HG03196 (cell line): Measurements from ENCODE around the gene ARRDC1.
"Not testable (repeated sequence)": the region's sequence is repeated elsewhere in the genome, so short reads cannot be mapped to it uniquely, and the experiment has no call there.

Source experiments
- ATAC-seq: cut with Tn5 transposase; IDR thresholded peaks from one replicate; pipeline ENCODE4 v1.9.1; 2021; ENCODE audit not compliant: unreplicated experiment

The ARRDC1 gene

GRCh38 chr9:137605121-137606004 is at the start of gene ARRDC1:
Gene ARRDC1, plus strand, starts transcription at chr9:137605686. Its CDS starts 32 bp downstream, at chr9:137605718.
- ATAC-seq, result peak; percentile 66

GRCh38 chr9:137556069-137556838 is 49.2 kb upstream of the ARRDC1 start:
- no peak for ATAC-seq

GRCh38 chr9:137558127-137558526 is 47.4 kb upstream of the ARRDC1 start:
- no peak for ATAC-seq

DNA sequence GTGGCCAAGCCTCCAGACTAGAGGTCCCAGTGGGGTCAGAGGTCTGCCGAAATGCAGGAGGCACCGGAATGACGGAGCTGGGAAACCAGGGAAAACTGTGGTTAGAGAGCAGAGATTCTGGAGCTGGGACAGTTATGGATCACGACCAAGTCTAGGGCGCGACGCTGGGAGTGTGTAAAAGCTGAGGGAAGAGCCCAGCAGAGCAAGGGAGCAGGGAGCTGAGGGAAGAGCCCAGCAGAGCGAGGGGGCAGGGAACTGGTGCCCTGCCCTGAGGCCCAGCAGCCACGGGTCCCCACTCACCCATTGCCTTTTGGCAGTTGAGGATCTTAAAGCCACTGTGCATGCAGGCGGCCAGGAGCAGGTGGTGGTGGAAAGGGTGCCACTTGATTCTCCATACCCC is 41.4 kb upstream of the ARRDC1 start:
- ATAC-seq, result no peak

DNA sequence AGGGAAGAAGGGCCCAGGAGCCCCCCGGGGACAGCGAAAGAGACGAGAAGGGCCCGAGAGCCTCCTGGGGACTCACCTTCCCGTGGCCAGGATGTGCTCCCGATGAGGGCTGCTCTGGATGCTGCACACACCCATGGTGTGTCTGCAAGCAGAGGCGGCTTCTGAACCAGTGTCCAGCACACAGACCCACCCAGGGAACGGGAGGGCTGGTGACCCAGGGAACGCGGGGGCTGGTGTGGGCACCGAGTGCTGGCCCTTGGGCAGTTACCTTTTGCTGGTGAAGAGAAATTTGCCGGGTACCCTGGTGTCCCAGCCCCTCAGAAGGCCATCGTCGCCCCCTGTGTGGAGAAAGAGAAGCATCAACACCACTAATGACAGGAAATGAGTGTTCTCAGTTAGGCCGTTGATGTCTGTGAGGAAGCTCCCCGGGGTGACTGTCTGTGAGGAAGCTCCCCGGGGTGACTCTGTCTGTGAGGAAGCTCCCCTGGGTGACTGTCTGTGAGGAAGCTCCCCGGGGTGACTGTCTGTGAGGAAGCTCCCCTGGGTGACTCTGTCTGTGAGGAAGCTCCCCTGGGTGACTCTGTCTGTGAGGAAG is 40.6 kb upstream of the ARRDC1 start:
- no peak for ATAC-seq

- not testable (repeated sequence) for ATAC-seq
Observed at GRCh38 chr9:137568445-137568844, 37.0 kb upstream of the ARRDC1 start.

DNA sequence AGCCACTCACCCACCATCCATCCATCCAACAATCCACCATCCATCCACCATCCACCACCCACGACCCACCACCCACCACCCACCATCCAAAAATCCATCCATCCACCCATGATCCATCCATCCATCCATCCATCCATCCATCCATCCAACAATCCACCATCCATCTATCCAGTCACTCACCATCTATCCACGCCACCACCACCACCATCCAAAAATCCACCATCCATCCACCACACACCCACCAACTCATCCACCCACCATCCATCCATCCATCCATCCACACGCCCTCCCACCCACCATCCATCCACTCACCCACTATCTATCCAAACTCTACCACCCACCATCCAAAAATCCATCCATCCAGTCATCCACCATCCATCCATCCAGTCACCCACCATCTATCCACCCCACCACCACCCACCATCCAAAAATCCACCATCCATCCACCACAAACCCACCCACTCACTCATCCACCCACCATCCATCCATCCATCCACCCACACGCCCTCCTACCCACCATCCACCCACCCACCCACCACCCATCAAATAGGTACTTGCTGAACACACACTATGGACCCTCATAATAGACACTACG is 35.8 kb upstream of the ARRDC1 start:
- ATAC-seq, result no peak

GRCh38 chr9:137570566-137570965 is 34.9 kb upstream of the ARRDC1 start:
- ATAC-seq, result no peak

DNA sequence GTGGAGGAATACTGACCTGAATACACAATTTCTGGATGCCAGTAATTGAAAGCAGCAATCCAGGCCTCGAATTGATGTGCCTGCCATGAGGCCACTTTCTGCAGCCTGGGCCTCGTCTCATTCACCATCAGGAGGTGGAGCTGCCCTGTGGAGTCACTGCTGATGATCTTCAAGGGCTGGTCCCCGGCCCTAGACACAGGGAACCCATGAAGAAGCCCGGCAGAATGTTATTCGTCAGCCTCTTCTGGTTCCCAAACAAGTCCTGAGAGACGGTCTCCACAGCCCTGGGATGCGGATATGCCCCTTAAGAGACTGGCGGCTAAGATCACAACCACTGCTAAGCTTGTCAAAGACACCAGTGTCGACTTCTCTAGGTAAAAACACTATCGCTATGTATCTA is 31.3 kb upstream of the ARRDC1 start:
- no peak for ATAC-seq

GRCh38 chr9:137575364-137575715 is 30.1 kb upstream of the ARRDC1 start:
- ATAC-seq, result no peak

DNA sequence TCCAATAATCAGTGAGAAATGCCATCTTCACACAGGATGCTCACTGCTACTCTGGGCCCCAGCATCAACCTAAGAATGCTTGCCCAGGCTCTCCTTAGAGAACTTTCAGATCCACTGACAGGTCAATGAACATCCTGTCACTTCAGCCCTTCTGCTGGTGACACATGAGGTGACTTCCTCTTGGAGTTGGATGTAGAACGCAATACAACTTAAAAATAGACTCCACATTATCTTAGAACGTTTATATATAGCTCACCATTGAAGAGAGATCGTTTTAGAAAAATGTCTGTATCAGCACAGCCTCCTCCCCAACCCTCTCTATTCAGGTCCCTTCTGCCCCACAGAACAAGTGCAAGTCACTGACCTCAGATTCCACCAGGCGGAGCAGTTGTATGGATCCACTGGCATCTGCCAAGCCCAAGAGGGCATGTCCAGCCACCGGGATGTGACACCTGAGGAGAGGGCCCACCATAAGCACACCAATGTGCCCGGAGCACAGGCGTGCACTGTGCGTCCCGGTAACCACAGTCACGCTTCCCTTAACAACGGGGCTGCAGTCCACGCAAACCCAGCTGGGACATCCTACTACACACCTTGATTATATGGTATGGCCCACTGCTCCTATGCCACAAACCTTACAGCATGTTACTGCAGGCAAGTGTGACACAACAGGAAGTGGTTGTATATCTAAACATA is 29.6 kb upstream of the ARRDC1 start:
- ATAC-seq, result no peak

- peak; percentile 83 for ATAC-seq
Observed at GRCh38 chr9:137578518-137579258, 26.8 kb upstream of the ARRDC1 start, which contains the start of gene DPH7. Gene DPH7, minus strand, starts transcription at chr9:137578925. Its CDS starts 148 bp downstream, at chr9:137578777.

GRCh38 chr9:137579259-137579604 is 26.3 kb upstream of the ARRDC1 start:
- no peak for ATAC-seq

DNA sequence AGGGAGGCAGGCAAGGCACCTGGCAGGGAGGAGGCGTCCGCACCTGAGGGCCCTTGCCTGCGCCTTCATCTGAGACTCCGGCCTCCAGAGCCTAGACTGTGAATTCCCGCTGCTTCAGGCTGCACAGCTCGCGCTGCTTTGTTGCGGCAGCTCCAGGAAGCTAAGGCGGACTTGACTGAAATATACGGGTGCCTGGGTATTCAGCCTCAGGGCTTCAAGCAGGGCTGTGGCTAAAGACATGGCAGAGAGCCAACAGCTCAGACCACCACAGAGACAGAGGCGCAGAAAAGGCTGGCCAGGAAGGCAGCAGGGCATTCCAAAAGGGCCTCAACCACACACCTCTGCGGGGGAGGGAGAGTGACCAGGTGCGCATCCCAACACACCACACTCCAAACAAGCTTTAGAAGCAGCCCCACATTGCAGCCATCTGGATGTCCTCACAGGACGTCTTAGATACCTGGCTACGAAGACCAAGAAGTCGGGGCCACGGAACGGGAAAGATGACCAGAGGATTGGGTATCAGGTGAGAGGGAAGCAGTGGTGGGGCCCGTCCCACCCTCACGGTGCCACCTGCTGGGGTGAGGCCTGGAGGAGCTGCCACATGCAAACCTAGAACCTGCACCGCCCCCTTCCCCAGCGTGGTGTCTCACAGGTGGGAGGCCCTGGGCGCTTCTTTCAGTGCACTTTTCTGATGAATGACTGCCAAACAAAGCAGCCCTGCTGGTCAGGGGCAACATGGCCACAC is 25.1 kb upstream of the ARRDC1 start:
- ATAC-seq, result no peak

GRCh38 chr9:137580954-137581322 is 24.5 kb upstream of the ARRDC1 start:
- ATAC-seq, result no peak

DNA sequence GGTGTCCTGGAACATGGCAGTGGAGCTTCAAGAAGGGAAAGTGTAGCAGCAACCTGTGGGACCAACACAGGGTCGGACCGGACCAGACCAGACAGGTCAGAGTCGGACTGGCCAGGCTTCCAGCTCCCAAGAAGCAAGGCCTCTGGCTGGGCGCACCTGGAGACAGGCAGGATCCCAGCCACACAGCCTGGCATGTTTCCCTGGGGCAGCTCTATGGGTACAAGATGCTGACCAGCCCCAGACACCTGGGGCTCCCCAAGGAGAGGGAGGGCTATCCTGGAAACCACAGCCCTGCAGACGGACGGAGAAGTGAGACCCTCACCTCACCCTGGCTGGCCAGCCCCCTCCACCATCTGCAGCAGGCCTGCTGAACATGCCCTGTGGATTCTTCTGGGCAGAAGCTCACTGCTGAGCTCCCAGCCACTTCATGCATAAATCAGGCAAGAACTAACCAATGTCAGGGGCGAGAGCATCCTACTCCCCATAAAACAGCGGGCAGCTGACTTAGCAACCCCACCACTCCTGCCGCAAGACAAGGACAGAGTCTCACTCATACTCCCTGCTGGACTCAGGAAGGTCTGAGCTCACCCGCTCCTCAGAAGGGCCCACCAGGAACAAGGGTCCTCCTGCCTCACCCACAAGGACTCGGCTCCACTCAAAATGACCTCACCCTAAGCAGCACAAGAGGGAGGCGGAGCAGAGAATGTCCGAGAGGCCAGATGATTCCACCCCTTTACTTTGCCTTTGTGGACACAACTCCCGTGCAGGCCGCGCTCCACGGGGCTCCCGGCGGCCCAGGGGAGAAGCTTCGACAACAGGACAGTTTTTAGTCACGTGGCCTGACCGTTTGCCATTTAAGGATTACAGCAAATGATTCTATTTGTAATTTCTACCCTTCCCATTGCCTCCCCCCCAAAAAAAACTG is 23.9 kb upstream of the ARRDC1 start:
- ATAC-seq, result no peak

- ATAC-seq, result no peak
Observed at GRCh38 chr9:137582286-137582860, 23.1 kb upstream of the ARRDC1 start.

- ATAC-seq, result no peak
Observed at GRCh38 chr9:137583347-137583746, 22.1 kb upstream of the ARRDC1 start.
